ENCODE measurements around the gene SLC5A5. TPM values are rescaled to one million over a fixed set of nuclear protein-coding genes. Genes with fewer than 3 reads are reported as not detected.
A peak's percentile ranks its signal among the peaks of the same experiment; 100 is the strongest.

The SLC5A5 gene
- total RNA-seq = not detected in 2 replicates
- long read RNA-seq = 0 reads

DNA sequence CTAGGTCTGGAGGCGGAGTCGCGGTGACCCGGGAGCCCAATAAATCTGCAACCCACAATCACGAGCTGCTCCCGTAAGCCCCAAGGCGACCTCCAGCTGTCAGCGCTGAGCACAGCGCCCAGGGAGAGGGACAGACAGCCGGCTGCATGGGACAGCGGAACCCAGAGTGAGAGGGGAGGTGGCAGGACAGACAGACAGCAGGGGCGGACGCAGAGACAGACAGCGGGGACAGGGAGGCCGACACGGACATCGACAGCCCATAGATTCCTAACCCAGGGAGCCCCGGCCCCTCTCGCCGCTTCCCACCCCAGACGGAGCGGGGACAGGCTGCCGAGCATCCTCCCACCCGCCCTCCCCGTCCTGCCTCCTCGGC is at the start of gene SLC5A5:
Gene SLC5A5, plus strand, starts transcription at position 68 of the 373 bp plus-strand sequence. CDS start 375 bp downstream, outside the sequence.
- no peak within 1 kb of the TSS for H3K27ac Mint-ChIP-seq (ENCODE audit: unreplicated experiment)
- DNase-seq (ENCODE audit: low read depth, low spot score) = no peak
- peaks cover 70% of the 10 kb centered on the region for H3K27me3 Mint-ChIP-seq (ENCODE audit: low read depth)
- H3K4me1 Mint-ChIP-seq = no peaks in the 10 kb centered on the region
- no peaks in the 10 kb centered on the region for H3K9me3 Mint-ChIP-seq
- no peak for TF ChIP-seq CTCF (conservative IDR thresholded peaks at IDR 0.05)
- H3K4me3 Mint-ChIP-seq = peak within 1 kb of the TSS; percentile 31
- peaks cover 2% of the 10 kb centered on the region for H3K36me3 Mint-ChIP-seq (ENCODE audit: low read depth)

- Mint-ChIP-seq H3K36me3 (ENCODE audit: low read depth) (no peaks in the 10 kb centered on the region), H3K27me3 (ENCODE audit: low read depth) (peaks cover 5% of the 10 kb centered on the region), H3K9me3 (no peaks in the 10 kb centered on the region), H3K4me1 (no peaks in the 10 kb centered on the region), H3K27ac (ENCODE audit: unreplicated experiment) (no peak overlapping the region), H3K4me3 (no peak overlapping the region)
- no peak for DNase-seq (ENCODE audit: low read depth, low spot score)
- no peak for TF ChIP-seq CTCF (conservative IDR thresholded peaks at IDR 0.05)
These were observed 47.4 kb upstream of the SLC5A5 start for GRCh38 chr19:17824339-17824738.

- TF ChIP-seq CTCF (conservative IDR thresholded peaks at IDR 0.05) = no peak
- Mint-ChIP-seq H3K4me3 (no peak overlapping the region), H3K36me3 (ENCODE audit: low read depth) (no peaks in the 10 kb centered on the region), H3K27me3 (ENCODE audit: low read depth) (peaks cover 16% of the 10 kb centered on the region), H3K4me1 (peaks cover 4% of the 10 kb centered on the region), H3K27ac (ENCODE audit: unreplicated experiment) (no peak overlapping the region), H3K9me3 (no peaks in the 10 kb centered on the region)
- no peak for DNase-seq (ENCODE audit: low read depth, low spot score)
These were observed 45.2 kb upstream of the SLC5A5 start for GRCh38 chr19:17826508-17827056.

GRCh38 chr19:17829855-17830566 is 41.7 kb upstream of the SLC5A5 start:
- peak; percentile 21 for DNase-seq (ENCODE audit: low read depth, low spot score)
- TF ChIP-seq CTCF (conservative IDR thresholded peaks at IDR 0.05) = no peak
- no peaks in the 10 kb centered on the region for H3K36me3 Mint-ChIP-seq (ENCODE audit: low read depth)
- no peaks in the 10 kb centered on the region for H3K9me3 Mint-ChIP-seq
- peak overlapping the region; percentile 89 for H3K27ac Mint-ChIP-seq (ENCODE audit: unreplicated experiment)
- peak overlapping the region; percentile 83 for H3K4me3 Mint-ChIP-seq
- peaks cover 16% of the 10 kb centered on the region for H3K27me3 Mint-ChIP-seq (ENCODE audit: low read depth)
- H3K4me1 Mint-ChIP-seq = peaks cover 11% of the 10 kb centered on the region

DNA sequence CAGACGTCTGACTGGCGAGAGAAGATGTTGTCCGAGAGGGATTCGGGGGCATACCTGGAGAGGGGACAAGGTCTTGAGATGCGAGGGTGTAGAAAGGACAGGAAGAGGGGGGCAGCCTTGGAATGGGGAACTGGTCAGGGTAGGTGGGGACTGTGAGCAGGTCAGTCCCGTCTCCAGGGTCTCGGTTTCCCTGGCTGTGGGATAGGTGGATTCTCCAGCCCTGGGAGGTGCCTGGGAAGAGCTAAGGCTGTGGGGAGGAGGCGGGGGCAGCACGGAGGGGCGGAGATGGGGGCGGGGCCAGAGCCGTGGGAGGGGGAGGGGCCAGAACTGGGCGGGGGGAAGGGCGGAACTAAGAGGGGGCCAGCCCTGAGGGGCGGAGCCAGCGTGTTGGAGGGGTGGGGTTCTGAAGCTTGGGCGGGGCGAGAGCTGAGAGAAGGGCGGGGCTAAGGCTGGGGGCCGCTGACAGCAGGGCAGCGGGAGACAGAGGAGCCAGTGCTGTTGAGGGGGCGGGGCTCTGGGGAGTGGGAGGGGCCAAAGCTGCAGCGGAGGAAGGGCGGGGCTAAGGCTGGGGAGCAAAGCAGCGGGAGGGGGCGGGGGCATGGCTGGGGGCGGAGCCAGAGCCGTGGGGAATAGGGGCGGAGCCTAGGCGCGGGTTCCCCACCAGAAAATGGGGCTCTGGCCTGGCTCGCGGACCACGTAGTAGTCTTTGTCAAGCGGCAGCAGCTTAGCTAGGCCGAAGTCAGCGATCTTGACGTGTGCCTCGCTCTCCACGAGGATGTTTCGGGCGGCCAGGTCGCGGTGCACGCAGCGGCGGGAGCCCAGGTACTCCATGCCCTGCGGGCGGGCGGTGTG is 41.0 kb upstream of the SLC5A5 start:
- peak; percentile 62 for DNase-seq (ENCODE audit: low read depth, low spot score)
- Mint-ChIP-seq H3K4me3 (peak overlapping the region; percentile 83), H3K27ac (ENCODE audit: unreplicated experiment) (peak overlapping the region; percentile 89), H3K27me3 (ENCODE audit: low read depth) (peaks cover 22% of the 10 kb centered on the region), H3K36me3 (ENCODE audit: low read depth) (no peaks in the 10 kb centered on the region), H3K9me3 (no peaks in the 10 kb centered on the region), H3K4me1 (peaks cover 18% of the 10 kb centered on the region)
- TF ChIP-seq CTCF (conservative IDR thresholded peaks at IDR 0.05) = no peak

Measured in neural crest cell (in vitro differentiated cells).